Ascending aorta (tissue), 2 donors: ENCODE results near the gene PANK1. TPM values are rescaled to one million over a fixed set of nuclear protein-coding genes. Genes with fewer than 3 reads are reported as not detected.

Experiments
- DNase-seq, 2 donors: peaks; one replicate each; pipeline ENCODE4 v3.0.0-alpha.2; 2019; ENCODE audit warnings: low spot score in 2 of 2
- H3K27ac ChIP-seq, 2 donors: fragments of 200-600 bp; sonication (generic); one replicate each; pipeline ENCODE4 v1.5.1; 2016 to 2017; ENCODE audit warnings: mild to moderate bottlenecking in 1 of 2
- H3K27me3 ChIP-seq: fragments of 200-600 bp; sonication (generic); one replicate; pipeline ENCODE4 v1.5.1; 2017
- H3K36me3 ChIP-seq, 2 donors: fragments of 200-600 bp; sonication (generic); one replicate each; pipeline ENCODE4 v1.5.1; 2016
- H3K4me1 ChIP-seq, 2 donors: fragments of 200-600 bp; sonication (generic); one replicate each; pipeline ENCODE4 v1.5.1; 2016 to 2017; ENCODE audit warnings: mild to moderate bottlenecking in 1 of 2
- H3K4me3 ChIP-seq, 2 donors: fragments of 200-600 bp; sonication (generic); one replicate each; pipeline ENCODE4 v1.5.1; 2016 to 2017; ENCODE audit warnings: mild to moderate bottlenecking in 1 of 2
- H3K9me3 ChIP-seq, 2 donors: fragments of 200-600 bp; sonication (generic); one replicate each; pipeline ENCODE4 v1.5.1; 2016
- CTCF ChIP-seq, 3 experiments: fragments of 200-600 bp in 2 of 3; fragments of 450-650 bp in 1 of 3; sonication (generic) in 2 of 3; IDR thresholded peaks; one replicate each; pipeline ENCODE4 v1.5.1; 2016 to 2019; ENCODE audit warnings: antibody characterized with exemption in 3 of 3, mild to moderate bottlenecking in 1 of 3, moderate library complexity in 1 of 3
- intact Hi-C: fragments of 100-400 bp; cut with DNase I; formaldehyde crosslinking; loops from one replicate; pipeline ENCODE4 v1.15.1; 2023
- total RNA-seq: library from RNA; depleted of rRNA; stranded (reverse); fragments of >200 nt; gene quantifications from one replicate; pipeline ENCODE4 v1.1.0, GENCODE V29; 2016

The PANK1 gene
- total RNA-seq, 1 donor from 2014 or later = 1.5 TPM

GRCh38 chr10:89646889-89647657 is 2.0 kb upstream of the PANK1 start:
- no peaks in the 10 kb centered on the region for H3K4me1 ChIP-seq
- H3K9me3 ChIP-seq = no peaks in the 10 kb centered on the region
- no peak for TF ChIP-seq CTCF (IDR thresholded peaks at IDR 0.05)
- intact Hi-C loops = loop anchor here (10.0 kb wide), 2 partner anchors 222 to 392 kb away; partner anchors contain the start of gene LIPA
- no peak overlapping the region for H3K4me3 ChIP-seq
- no peak overlapping the region for H3K27ac ChIP-seq
- no peaks in the 10 kb centered on the region for H3K27me3 ChIP-seq
- DNase-seq = no peak
- no peaks in the 10 kb centered on the region for H3K36me3 ChIP-seq

DNA sequence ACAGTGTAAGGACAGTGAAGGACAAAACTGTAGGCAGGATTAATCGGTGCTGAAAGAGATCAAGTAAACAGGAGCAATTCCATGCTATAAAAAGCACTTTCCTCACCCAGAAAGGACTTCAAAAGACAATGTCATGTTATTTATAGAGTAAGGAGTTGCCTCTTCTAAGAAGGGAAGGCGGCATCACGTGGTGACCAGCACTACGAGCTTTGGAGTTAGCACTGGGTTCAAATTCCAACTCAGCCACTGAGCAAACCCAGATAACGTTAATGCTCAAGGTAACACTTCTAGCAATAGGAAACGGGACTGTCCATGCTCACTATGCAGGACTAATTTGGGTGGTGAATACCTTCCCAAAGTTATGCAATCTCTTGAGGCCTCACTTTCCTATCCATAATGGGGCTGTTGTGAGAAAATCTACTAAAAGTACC is 715 bp upstream of the PANK1 start:
- no peak for TF ChIP-seq CTCF (IDR thresholded peaks at IDR 0.05)
- intact Hi-C loops = loop anchor here (2.0 to 10.0 kb wide), 3 partner anchors 55 to 391 kb away; partner anchors contain the start of genes KIF20B and LIPA
- Histone ChIP-seq H3K36me3 (no peaks in the 10 kb centered on the region), H3K27ac (peak overlapping the region; percentile 72 to 91), H3K27me3 (no peaks in the 10 kb centered on the region), H3K4me3 (peak overlapping the region; percentile 92 to 97), H3K9me3 (no peaks in the 10 kb centered on the region), H3K4me1 (no peaks in the 10 kb centered on the region)
- DNase-seq = no peak

GRCh38 chr10:89644691-89644966 is 413 bp downstream of the PANK1 start:
- H3K4me1 ChIP-seq = no peaks in the 10 kb centered on the region
- DNase-seq = peak in 1 of 2 donors; percentile 70
- no peak for TF ChIP-seq CTCF (IDR thresholded peaks at IDR 0.05)
- peak overlapping the region; percentile 92 to 97 for H3K4me3 ChIP-seq
- H3K9me3 ChIP-seq = no peaks in the 10 kb centered on the region
- H3K27ac ChIP-seq = peak overlapping the region; percentile 72 to 91
- H3K36me3 ChIP-seq = no peaks in the 10 kb centered on the region
- H3K27me3 ChIP-seq = no peaks in the 10 kb centered on the region
- intact Hi-C loops = loop anchor here (2.0 to 10.0 kb wide), 4 partner anchors 56 to 652 kb away; partner anchors contain the start of genes FAS, KIF20B and LIPA

GRCh38 chr10:89643812-89644690 is 991 bp downstream of the PANK1 start:
- intact Hi-C loops = loop anchor here (2.0 to 10.0 kb wide), 4 partner anchors 57 to 652 kb away; partner anchors contain the start of genes FAS, KIF20B and LIPA
- no peaks in the 10 kb centered on the region for H3K9me3 ChIP-seq
- H3K27ac ChIP-seq = peak overlapping the region; percentile 72 to 91

More at GRCh38 chr10:89643812-89644690, 991 bp downstream of the PANK1 start:
- H3K27me3 ChIP-seq = no peaks in the 10 kb centered on the region
- no peaks in the 10 kb centered on the region for H3K36me3 ChIP-seq
- H3K4me1 ChIP-seq = no peaks in the 10 kb centered on the region
- no peak for TF ChIP-seq CTCF (IDR thresholded peaks at IDR 0.05)
- peak overlapping the region; percentile 92 to 97 for H3K4me3 ChIP-seq
- peak; percentile 61 to 89 for DNase-seq
